ENCODE measurements around the gene MRLN.
"Not testable (repeated sequence)": the region's sequence is repeated elsewhere in the genome, so short reads cannot be mapped to it uniquely, and the experiment has no call there.

MRLN gene

GRCh38 chr10:59753267-59753666, at the start of gene MRLN:
TSS of gene MRLN (minus strand) at chr10:59753455.
- Mint-ChIP-seq H3K27ac (ENCODE audit: low read depth) (no peak within 1 kb of the TSS), H3K9me3 (no peaks in the 10 kb centered on the region), H3K4me3 (no peak within 1 kb of the TSS), H3K4me1 (no peaks in the 10 kb centered on the region), H3K27me3 (peaks cover 47% of the 10 kb centered on the region), H3K36me3 (ENCODE audit: insufficient read depth) (no peaks in the 10 kb centered on the region)
- DNase-seq (ENCODE audit: low spot score in 2 of 2) (no peak), ATAC-seq (replicated peaks; ENCODE audit: extremely low read depth, poor library complexity, severe bottlenecking) (no peak)

DNA sequence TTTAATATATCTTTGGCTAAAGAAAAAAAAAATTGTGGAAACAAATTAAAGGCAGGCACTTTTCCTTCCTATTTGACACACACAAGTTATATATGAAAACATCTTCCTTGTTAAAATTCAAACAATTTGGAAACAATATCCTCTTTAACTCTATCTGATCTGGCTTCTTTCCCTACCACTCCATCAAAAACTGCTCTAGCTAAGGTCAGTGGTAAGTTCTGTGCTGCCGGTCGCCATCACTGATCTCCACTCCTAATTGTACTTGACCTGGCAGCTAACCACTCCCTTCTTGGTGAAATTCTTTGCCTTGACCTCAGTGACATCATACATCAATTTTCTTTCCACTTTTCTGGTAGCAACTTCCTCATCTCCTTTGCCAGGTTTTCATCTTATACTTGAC, 47.9 kb upstream of the MRLN start:
- H3K4me3 Mint-ChIP-seq = no peak overlapping the region
- H3K36me3 Mint-ChIP-seq (ENCODE audit: insufficient read depth) = peaks cover 59% of the 10 kb centered on the region
- peaks cover 6% of the 10 kb centered on the region for H3K4me1 Mint-ChIP-seq
- no peak for DNase-seq (ENCODE audit: low spot score in 2 of 2)
- no peak for ATAC-seq (replicated peaks; ENCODE audit: extremely low read depth, poor library complexity, severe bottlenecking)
- no peaks in the 10 kb centered on the region for H3K27me3 Mint-ChIP-seq
- H3K27ac Mint-ChIP-seq (ENCODE audit: low read depth) = no peak overlapping the region
- no peaks in the 10 kb centered on the region for H3K9me3 Mint-ChIP-seq

DNA sequence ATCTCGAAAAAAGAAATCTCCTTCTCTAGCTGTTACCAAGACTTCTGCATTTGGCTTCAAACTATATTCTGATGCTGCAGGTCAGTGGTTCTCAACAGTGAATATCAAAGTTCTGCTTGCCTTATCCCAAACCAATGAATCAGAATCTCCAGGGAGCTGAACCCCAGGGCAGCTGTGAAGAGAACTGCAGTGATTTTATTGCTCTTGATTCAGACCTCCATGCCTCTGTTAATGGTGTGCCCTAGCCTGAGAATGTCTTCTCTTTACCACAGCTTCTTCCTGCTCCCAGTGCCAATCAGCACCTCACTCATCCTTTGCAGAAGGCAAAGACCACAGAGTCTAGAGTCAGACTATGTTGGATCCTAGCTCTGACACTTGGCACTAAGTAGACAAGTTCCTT, 46.2 kb upstream of the MRLN start:
- Mint-ChIP-seq H3K36me3 (ENCODE audit: insufficient read depth) (peaks cover 50% of the 10 kb centered on the region), H3K27me3 (no peaks in the 10 kb centered on the region), H3K4me3 (no peak overlapping the region), H3K27ac (ENCODE audit: low read depth) (no peak overlapping the region), H3K4me1 (peaks cover 6% of the 10 kb centered on the region), H3K9me3 (no peaks in the 10 kb centered on the region)
- ATAC-seq (replicated peaks; ENCODE audit: extremely low read depth, poor library complexity, severe bottlenecking) (no peak), DNase-seq (ENCODE audit: low spot score in 2 of 2) (no peak)

- Mint-ChIP-seq H3K4me1 (peaks cover 5% of the 10 kb centered on the region), H3K27me3 (no peaks in the 10 kb centered on the region), H3K27ac (ENCODE audit: low read depth) (no peak overlapping the region), H3K4me3 (no peak overlapping the region), H3K9me3 (no peaks in the 10 kb centered on the region), H3K36me3 (ENCODE audit: insufficient read depth) (peaks cover 46% of the 10 kb centered on the region)
- DNase-seq (ENCODE audit: low spot score in 2 of 2) = no peak
- no peak for ATAC-seq (replicated peaks; ENCODE audit: extremely low read depth, poor library complexity, severe bottlenecking)
These were observed 40.7 kb upstream of the MRLN start for GRCh38 chr10:59793919-59794318.

DNA sequence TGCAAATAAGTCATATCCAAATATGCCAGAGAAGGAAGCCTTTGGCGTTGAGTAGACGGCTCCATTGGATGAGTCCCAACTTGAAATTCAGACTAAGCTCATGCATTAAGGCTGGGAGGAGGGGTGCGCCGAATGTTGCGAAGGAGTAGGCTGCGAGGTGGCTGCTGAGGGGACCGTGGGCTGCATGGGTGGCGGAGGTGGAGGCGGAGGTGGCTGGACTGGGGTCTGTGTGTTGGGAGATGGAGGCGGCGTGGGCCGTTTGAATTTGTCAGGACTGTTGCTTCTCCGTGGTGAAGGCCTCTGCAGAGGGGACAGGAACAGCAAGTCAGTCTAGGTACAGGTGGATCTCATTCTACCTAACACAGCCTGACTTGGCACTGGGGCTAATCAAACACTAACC, 39.6 kb upstream of the MRLN start:
- ATAC-seq (replicated peaks; ENCODE audit: extremely low read depth, poor library complexity, severe bottlenecking) (no peak), DNase-seq (ENCODE audit: low spot score in 2 of 2) (no peak)
- no peaks in the 10 kb centered on the region for H3K9me3 Mint-ChIP-seq
- no peak overlapping the region for H3K4me3 Mint-ChIP-seq
- no peak overlapping the region for H3K27ac Mint-ChIP-seq (ENCODE audit: low read depth)
- H3K4me1 Mint-ChIP-seq = peaks cover 5% of the 10 kb centered on the region
- peaks cover 41% of the 10 kb centered on the region for H3K36me3 Mint-ChIP-seq (ENCODE audit: insufficient read depth)
- H3K27me3 Mint-ChIP-seq = no peaks in the 10 kb centered on the region

DNA sequence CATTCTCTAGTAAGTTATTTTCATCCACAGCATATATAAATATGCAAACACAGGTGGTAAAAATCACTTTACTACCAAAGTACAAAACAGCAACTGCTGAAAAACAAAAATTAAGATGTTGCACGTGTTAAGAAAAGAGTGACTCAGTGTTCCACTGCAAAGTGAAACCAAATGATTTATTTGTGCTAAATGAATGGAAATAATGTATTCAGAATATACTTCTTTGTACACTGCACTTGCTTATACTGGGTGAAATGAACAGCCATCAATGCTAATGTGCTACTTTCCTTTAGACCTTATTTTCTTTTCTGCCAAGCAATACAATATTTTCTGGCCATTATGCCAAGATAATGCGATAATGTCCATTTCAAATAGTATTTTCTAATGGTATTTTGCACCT, 38.3 kb upstream of the MRLN start:
- Mint-ChIP-seq H3K27me3 (no peaks in the 10 kb centered on the region), H3K36me3 (ENCODE audit: insufficient read depth) (peaks cover 34% of the 10 kb centered on the region), H3K27ac (ENCODE audit: low read depth) (no peak overlapping the region), H3K4me3 (no peak overlapping the region), H3K9me3 (no peaks in the 10 kb centered on the region), H3K4me1 (peaks cover 5% of the 10 kb centered on the region)
- ATAC-seq (replicated peaks; ENCODE audit: extremely low read depth, poor library complexity, severe bottlenecking) = no peak
- DNase-seq (ENCODE audit: low spot score in 2 of 2) = no peak

DNA sequence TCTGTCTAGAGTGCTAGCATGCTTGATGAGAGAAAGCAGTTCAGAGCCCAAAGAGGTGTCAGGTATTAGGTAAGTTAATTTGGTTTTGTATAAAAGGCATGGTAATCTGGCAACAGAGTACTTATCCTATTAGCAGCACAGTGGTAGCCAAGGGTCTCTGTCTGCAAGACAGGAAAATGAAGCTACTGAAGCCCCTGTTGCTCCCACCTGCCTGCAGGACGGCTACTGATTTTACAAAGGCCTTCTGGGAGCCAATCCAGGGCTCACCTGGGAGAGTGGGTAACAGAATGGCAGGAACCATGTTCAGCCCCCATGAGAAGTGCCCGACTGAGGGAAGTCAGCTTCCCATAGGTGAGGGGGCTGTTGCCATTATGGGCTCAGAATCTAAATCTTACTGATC, 36.8 kb upstream of the MRLN start:
- not testable (repeated sequence) for H3K4me1 Mint-ChIP-seq; DNase-seq (ENCODE audit: low spot score in 2 of 2); H3K4me3 Mint-ChIP-seq; H3K27me3 Mint-ChIP-seq; H3K27ac Mint-ChIP-seq (ENCODE audit: low read depth); H3K9me3 Mint-ChIP-seq; ATAC-seq (replicated peaks; ENCODE audit: extremely low read depth, poor library complexity, severe bottlenecking)
- peaks cover 33% of the 10 kb centered on the region for H3K36me3 Mint-ChIP-seq (ENCODE audit: insufficient read depth)

GRCh38 chr10:59788914-59789313, 35.7 kb upstream of the MRLN start:
- not testable (repeated sequence) for DNase-seq (ENCODE audit: low spot score in 2 of 2); H3K27ac Mint-ChIP-seq (ENCODE audit: low read depth); H3K9me3 Mint-ChIP-seq; H3K4me3 Mint-ChIP-seq; H3K4me1 Mint-ChIP-seq; ATAC-seq (replicated peaks; ENCODE audit: extremely low read depth, poor library complexity, severe bottlenecking); H3K27me3 Mint-ChIP-seq
- H3K36me3 Mint-ChIP-seq (ENCODE audit: insufficient read depth) = peaks cover 25% of the 10 kb centered on the region

DNA sequence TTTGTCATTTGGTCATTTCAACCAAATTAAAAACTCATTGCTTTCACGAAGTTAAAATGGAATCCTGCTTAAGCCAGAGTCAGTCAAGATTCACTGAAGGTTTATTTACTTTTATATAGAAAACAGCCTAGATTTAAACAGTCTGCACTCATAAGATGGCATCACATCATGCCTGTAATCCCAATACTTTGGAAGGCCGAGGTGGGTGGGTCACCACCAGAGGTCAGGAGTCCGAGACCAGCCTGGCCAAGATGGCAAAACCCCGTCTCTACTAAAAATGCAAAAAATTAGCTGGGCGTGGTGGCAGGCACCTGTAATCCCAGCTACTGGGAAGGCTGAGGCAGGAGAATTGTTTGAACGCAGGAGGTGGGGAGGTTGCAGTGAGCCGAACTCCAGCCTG, 33.8 kb upstream of the MRLN start:
- not testable (repeated sequence) for H3K27ac Mint-ChIP-seq (ENCODE audit: low read depth); H3K4me3 Mint-ChIP-seq; H3K27me3 Mint-ChIP-seq; ATAC-seq (replicated peaks; ENCODE audit: extremely low read depth, poor library complexity, severe bottlenecking); H3K9me3 Mint-ChIP-seq; H3K4me1 Mint-ChIP-seq; DNase-seq (ENCODE audit: low spot score in 2 of 2)
- peaks cover 13% of the 10 kb centered on the region for H3K36me3 Mint-ChIP-seq (ENCODE audit: insufficient read depth)

GRCh38 chr10:59785476-59785875, 32.2 kb upstream of the MRLN start:
- not testable (repeated sequence) for H3K27me3 Mint-ChIP-seq, H3K9me3 Mint-ChIP-seq

DNA sequence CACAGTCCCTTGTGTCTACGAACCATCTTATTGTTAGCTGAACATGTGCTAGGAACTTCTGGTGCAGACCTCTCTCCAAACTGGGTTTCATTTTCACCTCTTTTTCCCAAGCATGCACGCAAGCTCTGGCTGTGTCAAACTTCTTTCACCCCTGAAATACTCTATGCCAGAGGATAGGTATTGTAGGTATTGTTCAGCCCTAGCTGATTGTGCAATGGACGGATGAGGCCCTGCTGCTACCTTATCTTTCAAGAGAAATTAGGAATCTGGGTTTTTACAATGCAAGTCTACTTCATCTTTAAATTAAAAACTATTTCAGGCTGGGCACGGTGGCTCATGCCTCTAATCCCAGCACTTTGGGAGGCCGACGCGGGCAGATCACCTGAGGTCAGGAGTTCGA, 28.3 kb upstream of the MRLN start:
- Mint-ChIP-seq H3K27me3 (no peaks in the 10 kb centered on the region), H3K9me3 (no peaks in the 10 kb centered on the region), H3K4me1 (no peaks in the 10 kb centered on the region), H3K36me3 (ENCODE audit: insufficient read depth) (no peaks in the 10 kb centered on the region), H3K4me3 (no peak overlapping the region), H3K27ac (ENCODE audit: low read depth) (no peak overlapping the region)
- DNase-seq (ENCODE audit: low spot score in 2 of 2) (no peak), ATAC-seq (replicated peaks; ENCODE audit: extremely low read depth, poor library complexity, severe bottlenecking) (no peak)

More at GRCh38 chr10:59785476-59785875, 32.2 kb upstream of the MRLN start:
- H3K4me3 Mint-ChIP-seq; H3K36me3 Mint-ChIP-seq (ENCODE audit: insufficient read depth); DNase-seq (ENCODE audit: low spot score in 2 of 2); ATAC-seq (replicated peaks; ENCODE audit: extremely low read depth, poor library complexity, severe bottlenecking); H3K4me1 Mint-ChIP-seq; H3K27ac Mint-ChIP-seq (ENCODE audit: low read depth): not testable (repeated sequence)

DNA sequence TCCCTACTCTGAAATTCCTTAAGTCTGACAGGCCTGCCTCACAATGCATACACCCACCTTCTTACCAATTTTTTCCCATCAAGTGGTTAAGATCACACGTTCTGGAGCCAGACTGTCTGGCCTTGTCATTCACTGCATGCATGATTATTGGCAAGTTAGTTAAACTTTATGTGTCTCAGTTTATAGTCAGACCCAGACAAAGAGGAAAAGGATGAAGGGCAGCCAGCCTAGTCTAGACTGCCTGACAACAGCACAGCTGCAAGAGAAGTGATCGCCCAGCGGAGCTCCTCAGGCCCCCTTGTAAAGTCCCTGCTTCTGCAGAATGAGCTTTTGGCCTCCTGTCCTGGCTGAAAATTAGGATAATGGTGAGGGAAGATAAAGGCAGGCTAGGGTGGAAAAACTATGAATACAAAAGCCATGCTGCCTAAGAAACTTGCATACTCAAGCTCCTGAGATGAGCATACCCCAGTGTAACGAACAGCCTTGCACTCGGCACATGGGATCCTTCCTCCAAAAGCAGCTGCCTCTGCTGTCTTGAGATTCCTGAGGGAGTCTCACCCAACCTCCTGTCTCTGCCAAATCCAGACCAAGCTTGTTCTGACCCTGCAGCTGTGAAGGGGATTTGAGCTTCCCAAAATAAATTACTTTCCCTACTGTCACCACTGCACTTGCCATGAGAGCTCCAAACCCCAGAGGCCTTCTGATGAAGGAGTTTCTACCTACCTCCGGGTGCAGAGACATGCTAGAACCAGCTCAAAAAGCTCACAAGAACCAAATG, 26.7 kb upstream of the MRLN start:
- no peaks in the 10 kb centered on the region for H3K27me3 Mint-ChIP-seq
- no peak overlapping the region for H3K27ac Mint-ChIP-seq (ENCODE audit: low read depth)
- H3K4me3 Mint-ChIP-seq = no peak overlapping the region
- H3K9me3 Mint-ChIP-seq = no peaks in the 10 kb centered on the region
- ATAC-seq (replicated peaks; ENCODE audit: extremely low read depth, poor library complexity, severe bottlenecking) (no peak), DNase-seq (ENCODE audit: low spot score in 2 of 2) (no peak)
- no peaks in the 10 kb centered on the region for H3K4me1 Mint-ChIP-seq
- H3K36me3 Mint-ChIP-seq (ENCODE audit: insufficient read depth) = no peaks in the 10 kb centered on the region

DNA sequence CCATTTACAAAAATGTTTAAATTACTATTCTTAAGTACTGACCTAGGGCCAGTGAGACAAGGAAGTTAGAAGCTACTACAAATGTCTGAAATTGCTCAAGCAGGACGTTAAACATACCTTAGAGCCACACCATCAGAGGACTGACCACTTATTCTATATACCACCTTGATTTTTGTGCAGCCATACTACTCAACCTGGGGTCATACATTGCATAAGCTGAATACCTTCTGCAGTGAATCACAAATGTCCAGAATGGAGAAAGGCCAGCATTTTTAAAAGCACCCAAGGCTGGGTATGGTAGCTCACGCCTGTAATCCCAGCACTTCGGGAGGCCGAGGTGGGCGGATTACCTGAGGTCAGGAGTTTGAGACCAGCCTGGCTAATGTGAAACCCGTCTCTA, 21.2 kb upstream of the MRLN start:
- no peak for DNase-seq (ENCODE audit: low spot score in 2 of 2)
- no peaks in the 10 kb centered on the region for H3K36me3 Mint-ChIP-seq (ENCODE audit: insufficient read depth)
- no peaks in the 10 kb centered on the region for H3K4me1 Mint-ChIP-seq
- no peak overlapping the region for H3K27ac Mint-ChIP-seq (ENCODE audit: low read depth)
- no peaks in the 10 kb centered on the region for H3K9me3 Mint-ChIP-seq
- H3K27me3 Mint-ChIP-seq = peaks cover 18% of the 10 kb centered on the region
- H3K4me3 Mint-ChIP-seq = no peak overlapping the region
- no peak for ATAC-seq (replicated peaks; ENCODE audit: extremely low read depth, poor library complexity, severe bottlenecking)
